Left forelimb (tissue), 1 donor: ENCODE results near the gene MYL10.
A peak's percentile ranks its signal among the peaks of the same experiment; 100 is the strongest.
"Not testable (repeated sequence)": the region's sequence is repeated elsewhere in the genome, so short reads cannot be mapped to it uniquely, and the experiment has no call there.

Source experiments
- DNase-seq: peaks from one replicate; pipeline ENCODE4 v3.0.0-alpha.2; 2018; ENCODE audit warnings: low spot score

The MYL10 gene

GRCh38 chr7:101650579-101651081 lies 21.5 kb upstream of the MYL10 start:
- DNase-seq: no peak

- not testable (repeated sequence) for DNase-seq
These were observed 18.8 kb upstream of the MYL10 start for GRCh38 chr7:101647876-101648275.

GRCh38 chr7:101645951-101646350 lies 16.9 kb upstream of the MYL10 start:
- DNase-seq: no peak

DNA sequence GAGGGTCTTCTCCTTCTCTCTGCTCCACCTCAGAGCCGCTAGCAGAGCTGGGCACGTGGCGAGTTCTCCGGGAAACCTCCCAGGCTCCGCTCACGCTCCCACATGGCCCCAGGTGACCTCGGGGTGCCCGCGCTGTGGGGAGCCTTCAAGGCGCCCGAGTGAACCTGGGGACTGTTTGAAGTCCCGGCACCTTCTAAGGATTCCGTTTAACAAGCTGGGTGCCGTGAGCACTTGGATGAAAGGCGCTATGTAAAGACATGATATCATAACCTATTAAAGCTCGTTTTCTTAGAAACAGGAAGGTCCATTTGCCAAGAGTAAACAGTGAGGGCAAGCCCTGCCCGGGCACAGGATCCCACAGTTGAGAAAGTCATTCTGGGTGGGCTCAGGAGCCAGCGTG lies 15.8 kb upstream of the MYL10 start:
- no peak for DNase-seq

DNA sequence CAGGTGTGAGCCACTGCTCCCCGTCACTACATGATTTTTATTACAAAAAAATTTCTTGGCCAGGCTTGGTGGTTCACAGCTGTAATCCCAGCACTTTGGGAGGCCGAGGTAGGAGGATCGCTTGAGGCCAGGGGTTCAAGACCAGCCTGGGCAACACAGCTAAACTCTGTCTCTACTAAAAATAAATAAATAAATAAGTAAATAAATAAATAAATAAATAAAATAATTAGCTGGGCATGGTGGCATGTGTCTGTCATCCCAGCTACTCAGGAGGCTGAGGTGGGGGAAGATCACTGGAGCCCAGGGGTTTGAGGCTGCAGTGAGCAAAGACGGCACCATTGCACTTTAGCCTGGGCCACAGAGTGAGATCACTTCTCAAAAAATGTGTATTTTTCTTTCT lies 10.0 kb upstream of the MYL10 start:
- DNase-seq: not testable (repeated sequence)

GRCh38 chr7:101636822-101637623 lies 7.9 kb upstream of the MYL10 start:
- no peak for DNase-seq

DNA sequence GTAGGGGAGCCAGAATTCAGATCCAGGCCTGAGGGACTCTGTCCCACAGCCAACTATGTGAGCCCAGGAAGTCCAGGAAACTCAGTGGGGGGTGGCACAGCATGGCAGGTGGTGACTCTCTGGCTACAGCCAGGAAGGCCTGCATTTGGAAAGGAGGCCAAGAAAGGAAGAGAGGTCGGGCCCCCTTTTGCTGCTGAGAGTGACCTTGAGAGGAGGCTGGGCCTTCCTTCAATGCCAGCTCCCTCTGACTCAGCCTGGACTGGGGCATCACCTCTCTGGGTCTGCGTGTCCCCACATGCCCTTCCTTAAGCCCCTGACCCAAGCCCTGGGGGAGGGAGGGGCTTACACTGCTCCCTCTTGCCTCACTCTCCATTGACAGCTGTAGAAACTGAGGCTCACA lies 6.4 kb upstream of the MYL10 start:
- no peak for DNase-seq

DNA sequence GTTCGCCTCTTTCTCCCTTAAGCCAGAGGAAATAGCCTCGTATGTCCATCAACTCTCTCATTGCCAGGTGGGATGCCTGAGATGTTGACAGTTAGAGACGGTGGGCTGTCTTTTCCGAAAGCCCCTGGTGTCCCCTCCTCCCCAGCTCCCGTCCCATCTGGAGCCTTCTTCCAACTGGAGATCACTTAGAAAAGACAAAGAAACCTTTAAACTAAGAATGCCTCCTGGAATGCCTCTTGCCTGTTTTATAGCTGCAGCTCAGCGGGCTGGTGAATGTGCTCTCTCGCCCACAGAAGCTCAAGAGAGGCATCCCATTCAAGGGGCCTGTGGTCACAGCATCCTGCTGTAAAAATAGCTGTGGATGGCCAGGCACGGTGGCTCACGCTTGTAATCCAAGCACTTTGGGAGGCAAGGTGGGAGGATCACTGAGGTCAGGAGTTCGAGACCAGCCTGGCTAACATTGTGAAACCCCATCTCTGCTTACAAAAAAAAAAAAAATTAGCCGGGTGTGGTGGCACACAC lies 5.2 kb upstream of the MYL10 start:
- DNase-seq: no peak

DNA sequence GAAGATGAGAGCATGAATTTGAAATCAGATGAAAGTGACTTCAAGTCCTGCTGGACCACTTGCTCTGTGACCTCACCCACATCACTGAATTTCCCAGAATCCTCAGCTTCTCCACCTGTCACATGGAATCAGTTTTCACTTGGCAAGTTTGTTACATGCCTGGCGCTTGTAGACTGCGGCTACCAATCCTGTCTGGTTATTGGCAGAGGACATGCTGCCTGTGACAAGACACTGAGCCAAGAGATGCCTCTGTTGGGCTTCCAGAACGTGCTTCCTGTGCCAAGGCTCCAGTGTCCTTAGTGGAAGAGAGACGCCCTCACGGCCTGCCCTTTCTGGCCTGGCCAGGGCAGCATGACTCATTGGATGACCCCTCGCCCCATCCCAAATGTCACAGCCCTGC lies 4.4 kb upstream of the MYL10 start:
- DNase-seq: no peak

DNA sequence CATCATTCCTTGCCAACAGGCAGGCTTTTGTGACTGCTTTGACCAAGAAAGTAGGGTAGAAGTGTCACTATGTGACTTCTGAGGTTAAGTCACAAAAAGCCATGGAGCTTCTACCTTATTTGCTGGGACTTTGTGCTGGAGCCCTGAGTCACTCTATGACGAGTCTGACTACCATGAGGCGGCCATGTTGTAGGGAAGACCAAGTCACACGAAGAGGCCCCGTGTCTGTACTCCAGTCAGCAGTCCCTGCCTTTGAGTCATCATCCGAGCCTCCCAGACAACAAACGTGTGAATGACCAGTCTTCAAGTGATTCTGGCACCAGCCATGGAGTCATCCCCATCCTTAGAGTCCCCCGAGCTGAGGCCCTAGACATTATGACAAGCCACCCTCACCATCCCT lies 3.5 kb upstream of the MYL10 start:
- no peak for DNase-seq

- no peak for DNase-seq
These were observed 2.2 kb upstream of the MYL10 start for GRCh38 chr7:101631224-101631714.

- DNase-seq: no peak
These were observed 1.5 kb upstream of the MYL10 start for GRCh38 chr7:101630591-101630990.

DNA sequence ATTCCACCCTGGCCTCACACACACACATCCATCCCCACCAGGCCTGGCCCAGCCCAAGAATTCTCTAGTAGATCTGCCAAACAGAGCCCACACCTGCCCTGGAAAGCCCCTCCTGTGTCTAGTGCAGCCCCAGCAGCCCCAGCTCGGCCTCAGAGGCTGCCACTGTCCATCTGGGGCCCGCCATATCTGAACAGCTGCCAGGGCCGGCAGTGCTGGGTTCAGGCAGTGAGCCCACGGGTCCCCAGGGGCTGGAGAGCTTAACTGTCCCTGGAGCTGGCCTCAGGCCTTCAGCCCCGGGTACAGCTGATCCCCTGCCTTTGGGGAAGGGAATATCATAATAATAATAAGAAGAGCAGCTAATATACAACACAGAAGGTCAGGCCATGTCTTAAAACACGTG lies 574 bp downstream of the MYL10 start:
- peak; percentile 81 for DNase-seq

GRCh38 chr7:101626758-101627157 lies 2.3 kb downstream of the MYL10 start:
- DNase-seq: no peak

DNA sequence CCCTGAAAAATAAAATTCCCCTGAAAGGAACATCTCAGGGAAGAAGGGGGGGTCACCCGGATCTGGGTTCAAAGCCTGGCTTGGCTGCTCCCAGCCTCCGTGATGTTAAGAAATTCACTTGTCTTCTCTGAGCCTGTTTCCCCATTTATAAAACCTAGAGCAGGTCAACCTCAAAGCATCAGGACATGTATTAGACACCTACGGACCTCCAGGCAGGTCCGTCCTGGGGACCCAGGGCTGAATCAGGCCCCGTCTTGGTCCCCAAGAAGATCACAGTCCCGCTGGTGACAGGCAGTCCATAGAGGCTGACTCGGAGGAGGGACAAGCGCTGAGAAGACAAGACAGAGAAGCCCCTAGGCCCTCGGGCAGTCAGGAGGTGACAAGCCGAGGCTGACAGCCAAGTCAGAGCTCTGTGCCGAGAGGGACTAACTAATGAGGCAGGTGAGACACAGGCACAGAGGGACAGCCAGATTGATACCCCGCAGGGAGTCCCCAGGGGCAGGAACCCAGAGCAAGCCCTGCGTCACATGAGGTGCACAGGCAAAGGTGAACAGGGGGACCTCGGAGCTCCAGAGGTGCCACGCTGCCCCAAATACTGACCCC lies 2.9 kb downstream of the MYL10 start:
- DNase-seq: peak; percentile 62

- DNase-seq: peak; percentile 67
These were observed 3.9 kb downstream of the MYL10 start for GRCh38 chr7:101625031-101625791.

DNA sequence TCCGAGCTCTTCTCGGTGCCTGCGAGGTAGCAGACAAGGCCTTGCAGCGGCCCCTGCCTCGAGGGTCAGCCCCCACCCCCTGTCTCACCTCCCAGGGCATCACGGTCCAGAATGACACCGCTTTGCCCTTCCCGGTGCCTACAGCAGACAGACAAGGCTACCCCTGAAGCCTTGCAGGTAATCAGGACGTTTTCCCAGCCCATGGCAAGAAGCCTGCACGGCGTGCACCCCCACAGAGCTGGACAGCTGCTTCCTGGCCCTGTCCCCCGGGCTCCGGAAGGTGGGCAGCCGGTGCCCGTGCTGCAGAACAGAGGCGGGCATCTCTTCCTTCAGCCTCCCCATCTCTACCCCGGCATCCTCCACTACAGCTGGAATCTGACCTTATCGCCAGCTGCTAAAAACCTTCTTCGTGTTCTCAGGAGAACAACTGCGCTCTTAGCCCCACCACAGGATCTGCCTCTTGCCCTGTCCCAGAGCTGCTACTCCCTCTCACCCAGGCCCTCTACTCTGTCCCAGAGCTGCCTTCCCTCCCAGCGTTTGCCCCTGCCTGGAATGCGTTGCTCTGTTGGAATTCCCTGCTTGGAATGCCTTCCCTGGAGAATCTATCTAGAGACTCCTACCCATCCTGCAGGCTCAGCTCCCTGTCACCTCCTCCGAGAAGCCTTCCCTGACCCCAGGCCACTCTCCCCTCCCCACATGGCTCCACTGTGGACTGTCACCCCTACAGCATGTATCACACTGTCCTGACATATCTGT lies 4.7 kb downstream of the MYL10 start:
- DNase-seq: peak; percentile 66

DNA sequence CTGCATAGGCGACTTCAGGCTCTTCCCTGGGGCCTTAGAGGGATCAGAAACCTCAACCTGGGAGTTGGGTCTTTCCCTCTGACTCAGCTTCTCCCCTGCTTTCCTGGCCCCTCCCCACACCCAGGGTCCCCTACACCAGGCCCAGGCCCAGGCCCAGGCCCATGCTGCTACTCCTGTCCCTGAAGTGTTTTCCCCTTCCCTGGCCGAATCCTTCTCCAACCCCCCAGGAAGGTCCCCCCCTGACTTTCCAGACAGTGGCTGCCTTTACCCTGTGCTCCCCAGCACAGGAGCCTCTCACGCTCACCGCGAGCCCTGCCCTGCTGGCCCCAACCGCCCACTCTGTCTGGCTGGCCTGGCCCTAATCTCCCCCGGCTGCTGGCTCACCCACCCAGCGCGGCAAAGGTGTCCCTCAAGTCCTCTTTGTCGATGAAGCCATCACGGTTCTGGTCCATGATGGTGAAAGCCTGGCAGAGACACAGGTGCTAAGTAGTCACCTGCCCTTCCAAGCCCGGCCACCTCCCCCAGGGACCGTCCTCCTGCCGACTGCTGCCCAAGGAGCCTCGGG lies 6.4 kb downstream of the MYL10 start:
- DNase-seq: peak; percentile 64

DNA sequence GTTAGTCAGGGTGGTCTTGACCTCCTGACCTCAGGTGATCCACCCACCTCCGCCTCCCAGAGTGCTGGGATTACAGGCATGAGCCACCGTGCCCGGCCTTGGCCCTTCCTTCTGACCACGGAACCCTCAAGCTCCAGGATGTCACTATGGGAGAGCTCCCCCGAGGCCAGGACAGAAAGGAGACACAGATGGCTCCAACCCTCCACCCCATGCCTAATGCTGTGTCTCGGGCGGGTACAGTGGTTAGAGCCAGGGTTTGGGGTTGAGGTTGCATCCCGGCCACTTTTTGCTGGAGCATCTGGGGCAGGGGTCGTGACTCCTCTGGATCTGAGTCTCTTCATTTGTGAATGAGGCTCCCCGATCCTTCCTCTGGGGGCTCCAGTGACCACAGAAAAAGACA lies 8.1 kb downstream of the MYL10 start:
- no peak for DNase-seq

- no peak for DNase-seq
These were observed 8.7 kb downstream of the MYL10 start for GRCh38 chr7:101620395-101620794.

- no peak for DNase-seq
These were observed 10.2 kb downstream of the MYL10 start for GRCh38 chr7:101618916-101619315.
